Measurements from ENCODE around the gene MAX.
"Not testable (repeated sequence)": the region's sequence is repeated elsewhere in the genome, so short reads cannot be mapped to it uniquely, and the experiment has no call there.

The MAX gene

DNA sequence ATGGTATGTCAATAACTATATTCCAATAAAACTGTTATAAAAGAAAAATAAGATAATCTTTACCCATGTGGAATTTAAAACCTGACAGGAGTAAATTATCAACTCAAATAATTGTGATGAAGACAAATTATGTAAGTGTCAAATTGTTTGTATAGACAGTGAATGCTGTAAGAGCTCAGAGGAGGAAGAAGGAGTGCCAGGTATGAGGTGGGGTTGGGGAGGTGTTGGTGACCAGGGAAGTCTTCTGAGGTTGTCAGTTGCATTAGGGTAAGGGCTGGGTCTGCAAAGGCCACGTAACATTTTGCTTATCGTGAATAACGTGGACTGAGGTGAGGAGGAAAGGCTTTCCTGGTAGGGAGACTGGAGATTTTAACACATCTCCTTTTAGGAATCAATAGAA, 2.5 kb upstream of the MAX start:
- no peak for DNase-seq (ENCODE audit: low spot score)

- peak; percentile 78 for DNase-seq (ENCODE audit: low spot score)
These were observed 938 bp upstream of the MAX start for GRCh38 chr14:65103150-65103760.

DNA sequence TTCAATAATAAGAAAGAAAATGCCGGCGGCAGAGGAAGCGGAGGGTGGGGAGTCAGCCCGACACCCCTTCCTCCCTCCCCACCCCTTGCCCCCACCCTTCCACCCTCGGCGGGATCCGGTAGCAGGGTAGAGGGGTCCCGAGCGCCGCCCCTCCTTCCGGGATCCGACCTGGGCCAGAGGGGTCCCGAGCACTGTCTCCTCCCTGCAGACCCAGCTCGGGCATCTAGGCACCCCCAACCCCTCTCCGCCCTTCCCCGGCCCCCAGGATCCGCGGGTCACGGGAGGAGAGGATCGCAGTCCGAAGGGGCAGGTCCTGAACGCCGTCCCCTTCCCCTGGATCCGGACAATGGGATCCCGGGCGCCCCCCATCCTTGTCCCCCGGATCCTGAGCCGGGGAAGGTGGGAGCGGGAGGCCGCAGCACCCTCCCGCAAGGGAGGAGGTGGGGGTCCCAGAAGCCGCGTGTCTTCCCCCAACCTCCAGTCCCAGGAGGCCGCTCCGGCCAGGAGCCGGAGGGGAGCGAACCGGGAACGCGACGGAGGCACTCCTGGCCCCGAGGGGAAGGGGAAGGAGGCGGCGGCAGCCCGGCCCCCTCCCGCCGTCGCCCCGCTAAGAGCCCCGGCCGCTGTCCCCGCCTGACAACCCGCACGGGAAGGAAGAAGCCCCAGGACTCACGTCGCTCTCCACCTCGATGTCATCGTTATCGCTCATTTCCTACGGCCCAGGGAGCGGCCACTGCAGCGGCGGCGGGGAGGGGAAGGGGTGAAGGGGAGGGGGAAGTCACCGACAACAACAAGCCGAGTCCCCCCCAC, 481 bp downstream of the MAX start:
- no peak for DNase-seq (ENCODE audit: low spot score)

GRCh38 chr14:65100922-65101541, 1.3 kb downstream of the MAX start:
- DNase-seq (ENCODE audit: low spot score) = no peak

- DNase-seq (ENCODE audit: low spot score) = no peak
These were observed 3.7 kb downstream of the MAX start for GRCh38 chr14:65098586-65098985.

- no peak for DNase-seq (ENCODE audit: low spot score)
These were observed 5.8 kb downstream of the MAX start for GRCh38 chr14:65096323-65097089.

DNA sequence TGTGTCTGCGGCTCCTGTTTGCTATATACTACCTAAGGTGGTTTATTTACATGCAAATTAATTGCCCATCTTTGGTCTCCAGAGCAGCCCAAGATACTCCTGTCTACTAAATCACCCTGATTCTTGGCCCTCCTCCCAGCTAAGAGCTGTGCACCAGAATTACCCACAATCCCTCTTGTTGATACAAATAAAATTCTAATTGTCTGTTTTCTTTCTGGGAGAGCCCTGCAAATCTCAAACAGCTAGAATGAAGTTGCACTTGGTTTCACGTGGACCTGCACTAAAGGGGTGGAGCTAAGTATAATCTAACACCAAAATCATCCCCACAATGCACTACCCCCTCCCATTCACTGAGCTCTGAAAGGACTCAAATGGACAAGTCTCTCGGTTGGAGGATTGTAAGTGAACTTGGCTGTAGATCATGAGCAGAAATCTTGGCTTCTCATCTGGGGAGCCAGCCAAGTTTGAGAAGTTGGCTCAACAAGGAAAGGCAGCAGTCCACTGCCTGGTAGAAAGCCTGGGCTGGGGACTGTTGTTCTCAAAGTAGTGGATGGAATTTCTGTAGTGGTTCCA, 6.6 kb downstream of the MAX start:
- no peak for DNase-seq (ENCODE audit: low spot score)

- DNase-seq (ENCODE audit: low spot score) = no peak
These were observed 10.0 kb downstream of the MAX start for GRCh38 chr14:65092349-65092748.

- not testable (repeated sequence) for DNase-seq (ENCODE audit: low spot score)
These were observed 14.5 kb downstream of the MAX start for GRCh38 chr14:65087835-65088234.

DNA sequence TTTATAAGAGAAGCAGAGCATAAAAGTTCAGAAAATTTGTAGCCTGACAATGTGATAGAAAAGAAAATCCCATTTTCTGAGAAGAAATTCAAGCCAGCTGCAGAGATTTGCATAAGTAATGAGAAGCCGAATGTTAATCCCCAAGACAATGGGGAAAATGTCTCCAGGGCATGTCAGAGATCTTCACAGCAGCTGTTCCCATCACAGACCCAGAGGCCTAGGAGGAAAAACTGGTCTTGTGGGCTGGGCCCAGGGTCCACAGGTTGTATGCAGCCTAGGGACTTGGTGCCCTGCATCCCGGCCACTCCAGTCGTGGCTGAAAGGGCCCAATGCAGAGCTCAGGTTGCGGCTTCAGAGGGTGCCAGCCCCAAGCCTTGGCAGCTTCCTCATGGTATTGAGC, 15.6 kb downstream of the MAX start:
- not testable (repeated sequence) for DNase-seq (ENCODE audit: low spot score)

DNA sequence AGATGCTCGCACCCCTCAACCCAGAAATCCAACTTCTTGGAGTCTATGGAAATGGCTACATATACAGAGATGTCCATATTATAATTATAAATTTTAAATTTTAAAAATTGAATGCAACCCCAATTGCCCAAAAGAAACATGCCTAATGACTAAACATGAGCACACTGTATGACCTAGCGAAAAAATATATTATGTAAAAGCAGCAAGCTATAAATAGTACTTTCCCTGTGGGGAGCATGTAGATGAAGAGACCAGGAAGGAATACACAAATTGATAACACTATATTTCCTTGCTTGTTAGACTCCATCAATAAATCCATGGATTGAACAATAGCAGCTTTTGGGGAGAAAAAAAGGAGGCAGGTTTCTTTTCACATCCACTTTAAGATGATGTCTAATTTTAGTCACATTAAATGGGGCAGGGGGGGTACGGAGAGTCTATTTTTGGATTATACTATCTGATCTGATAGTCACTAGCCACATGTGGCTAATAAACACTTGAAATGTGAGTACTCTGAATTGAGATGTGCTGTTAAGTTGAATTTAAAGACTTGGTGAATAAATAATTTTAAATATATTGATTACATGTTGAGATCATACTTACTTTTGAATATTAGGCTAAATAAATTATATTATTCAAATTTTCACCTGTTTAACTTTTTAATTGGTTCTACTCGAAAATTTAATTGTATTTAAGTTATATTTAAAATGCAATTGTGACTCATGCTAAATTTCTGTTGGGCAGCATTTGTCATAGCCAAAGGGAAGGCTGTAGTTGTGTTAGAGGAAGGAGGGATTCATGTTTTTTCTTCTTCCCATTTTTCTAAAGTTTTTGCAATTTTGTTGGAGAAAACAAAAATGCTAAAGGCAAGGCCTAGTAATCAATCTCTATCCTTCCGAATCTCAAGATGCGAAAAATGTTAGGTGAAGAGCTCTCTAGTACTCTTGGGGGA, 17.5 kb downstream of the MAX start:
- no peak for DNase-seq (ENCODE audit: low spot score)

DNA sequence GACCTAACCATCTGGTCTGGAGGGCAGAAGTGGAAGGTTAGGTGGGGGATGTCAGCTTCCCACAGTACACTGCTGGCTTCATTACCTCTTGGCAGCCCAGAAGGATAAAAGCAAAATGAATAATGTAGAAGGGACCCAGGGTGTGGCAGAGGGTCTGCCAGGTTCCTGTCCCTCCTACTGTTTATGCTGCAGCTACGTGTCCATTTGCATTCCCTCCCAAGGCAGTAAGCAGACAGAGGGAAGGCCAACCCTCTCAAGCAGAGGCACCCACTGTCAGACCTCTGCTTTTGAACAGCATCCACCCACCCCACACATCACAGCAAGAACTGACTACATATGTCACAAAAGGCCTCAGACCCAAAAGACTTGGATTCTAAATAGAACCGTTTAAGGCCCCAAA, 19.4 kb downstream of the MAX start:
- DNase-seq (ENCODE audit: low spot score) = no peak

DNA sequence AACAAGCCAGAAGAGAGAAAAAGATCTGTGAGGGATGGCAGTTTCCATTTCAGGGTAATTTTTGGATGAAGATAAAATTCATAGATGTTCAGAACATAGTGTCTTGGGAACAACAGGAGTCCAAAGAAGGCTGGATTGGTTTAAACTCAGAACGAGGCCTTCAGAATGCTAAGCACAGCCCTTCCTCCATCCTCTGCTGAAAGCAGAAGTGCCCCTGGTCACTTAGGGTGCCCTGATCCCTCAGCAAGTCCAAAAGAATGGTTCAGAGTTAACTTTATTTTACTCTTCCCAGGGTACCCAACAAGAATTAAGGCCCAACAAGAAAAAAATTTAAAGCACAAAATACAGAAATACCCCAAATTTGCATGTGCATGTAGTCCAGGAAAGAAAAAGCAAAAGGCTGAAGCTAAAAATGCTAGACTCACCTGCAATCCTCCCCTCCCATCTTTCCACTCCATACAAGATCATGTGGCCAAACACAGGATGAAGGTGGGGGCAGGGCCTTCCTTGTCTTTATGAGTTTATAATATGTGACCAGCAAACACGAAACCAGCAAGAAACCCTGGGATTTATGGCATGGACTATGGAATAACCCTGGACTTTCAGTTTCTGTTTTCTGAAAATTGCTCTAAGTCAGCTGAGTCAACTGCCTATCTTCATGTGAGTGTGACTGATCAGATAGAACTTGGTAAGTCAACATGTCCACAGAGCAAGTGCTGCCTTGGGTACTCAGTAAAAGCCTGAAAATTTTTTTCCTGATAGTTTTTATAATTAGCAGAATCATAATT, 21.2 kb downstream of the MAX start:
- DNase-seq (ENCODE audit: low spot score) = no peak

DNA sequence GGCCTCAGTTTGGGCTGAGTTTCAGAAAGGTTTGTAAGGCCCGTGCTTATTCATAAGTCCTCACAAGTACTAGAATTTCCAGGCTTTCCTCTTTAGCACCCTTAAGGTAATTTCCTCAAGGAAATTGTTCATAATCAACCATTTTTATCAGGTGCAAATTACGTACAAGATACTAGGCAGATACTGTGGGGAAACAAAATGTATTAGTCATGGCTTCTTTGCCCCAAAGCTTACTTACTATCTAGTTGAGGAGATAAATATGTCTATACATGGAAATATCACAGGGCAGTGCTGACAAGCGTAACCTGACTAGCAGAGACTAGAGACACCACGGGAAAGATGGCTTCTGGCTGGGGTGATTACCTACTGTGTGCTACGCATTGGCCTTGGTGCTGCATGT, 22.5 kb downstream of the MAX start:
- no peak for DNase-seq (ENCODE audit: low spot score)

DNA sequence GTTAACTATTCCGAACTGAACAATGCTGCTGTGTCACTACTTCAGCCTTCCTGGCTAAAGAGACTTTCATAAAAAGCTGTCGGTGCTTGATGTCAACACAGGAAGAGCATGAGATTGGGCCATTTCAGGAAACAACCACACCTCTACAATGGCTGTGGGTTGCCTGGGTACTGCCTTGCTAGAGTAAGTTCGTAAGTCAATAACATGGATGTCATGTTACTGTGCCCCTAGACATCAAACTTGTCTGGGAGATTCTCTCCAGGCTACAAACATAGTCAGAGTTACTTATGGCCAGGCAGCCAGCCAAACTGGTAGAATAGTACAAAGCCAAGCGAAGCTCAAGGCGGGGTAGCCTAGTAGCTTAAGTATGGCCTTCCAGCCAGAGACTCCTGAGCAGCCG, 23.1 kb downstream of the MAX start:
- DNase-seq (ENCODE audit: low spot score) = no peak

- DNase-seq (ENCODE audit: low spot score) = no peak
These were observed 25.0 kb downstream of the MAX start for GRCh38 chr14:65077318-65077717.

DNA sequence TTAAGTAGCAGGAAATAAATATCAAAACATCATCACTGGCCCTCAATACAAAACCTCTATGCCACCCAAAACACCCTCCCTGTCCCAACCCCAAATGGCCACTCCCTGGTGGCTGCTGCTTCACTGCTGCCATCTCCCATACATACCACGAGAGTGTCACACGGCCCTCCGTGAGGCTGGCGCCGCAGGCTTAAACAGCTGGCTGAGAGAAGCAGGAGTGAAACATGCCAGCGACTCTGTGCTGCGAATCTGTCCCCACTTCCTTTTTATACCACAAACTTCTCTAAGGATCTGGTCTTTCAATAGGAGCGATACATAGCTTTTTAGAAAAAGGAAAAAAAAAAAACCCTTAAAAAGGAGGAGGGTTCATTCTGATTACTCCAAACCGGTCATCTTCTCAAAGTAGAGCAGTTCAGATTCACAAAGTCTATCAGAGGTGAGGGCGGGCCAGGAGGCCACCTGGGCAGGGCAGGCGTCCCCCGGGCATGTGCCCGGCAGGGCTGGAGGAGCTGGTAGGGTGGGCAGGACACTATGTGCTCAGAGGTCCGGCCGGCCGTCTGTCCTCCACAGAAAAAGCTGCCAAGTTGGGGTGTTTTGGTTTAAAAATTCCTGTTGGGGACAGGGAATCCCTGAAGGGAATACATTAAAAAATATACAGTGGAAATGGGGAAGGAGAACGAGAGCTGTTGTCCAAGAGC, 26.5 kb downstream of the MAX start:
- DNase-seq (ENCODE audit: low spot score) = no peak

DNA sequence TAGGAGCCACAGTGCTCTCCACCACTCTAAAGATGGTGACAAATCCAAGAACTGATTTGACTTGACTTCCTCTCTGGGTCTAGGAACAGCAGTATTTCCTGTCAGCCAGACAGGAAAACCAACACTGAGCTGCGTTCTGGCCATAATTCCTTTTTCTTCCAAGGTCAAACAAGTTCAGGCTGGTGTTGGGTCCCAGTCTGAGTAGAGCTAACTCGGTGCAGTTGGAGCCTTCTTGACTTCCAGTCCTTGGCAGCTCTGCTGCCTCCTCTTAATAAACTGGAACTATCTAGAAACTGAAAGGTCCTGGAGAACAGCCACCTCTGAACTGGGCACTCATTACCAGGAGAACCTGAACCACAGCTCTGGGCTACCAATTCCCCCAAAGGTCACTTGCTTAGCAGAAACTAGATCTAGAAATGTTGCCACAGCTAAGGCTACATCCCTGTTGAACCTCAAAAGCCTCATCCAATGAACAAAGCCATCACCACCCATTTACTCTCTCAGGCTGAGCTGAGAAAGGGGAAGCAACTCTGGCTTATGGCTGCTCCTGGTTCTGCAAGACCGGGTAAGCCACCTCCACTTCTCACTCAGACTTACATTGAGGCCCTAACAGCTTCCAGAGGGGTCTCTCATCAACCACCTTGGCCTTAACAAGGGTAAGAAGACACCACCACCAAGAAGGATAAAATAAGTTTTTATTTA, 27.7 kb downstream of the MAX start:
- no peak for DNase-seq (ENCODE audit: low spot score)

DNA sequence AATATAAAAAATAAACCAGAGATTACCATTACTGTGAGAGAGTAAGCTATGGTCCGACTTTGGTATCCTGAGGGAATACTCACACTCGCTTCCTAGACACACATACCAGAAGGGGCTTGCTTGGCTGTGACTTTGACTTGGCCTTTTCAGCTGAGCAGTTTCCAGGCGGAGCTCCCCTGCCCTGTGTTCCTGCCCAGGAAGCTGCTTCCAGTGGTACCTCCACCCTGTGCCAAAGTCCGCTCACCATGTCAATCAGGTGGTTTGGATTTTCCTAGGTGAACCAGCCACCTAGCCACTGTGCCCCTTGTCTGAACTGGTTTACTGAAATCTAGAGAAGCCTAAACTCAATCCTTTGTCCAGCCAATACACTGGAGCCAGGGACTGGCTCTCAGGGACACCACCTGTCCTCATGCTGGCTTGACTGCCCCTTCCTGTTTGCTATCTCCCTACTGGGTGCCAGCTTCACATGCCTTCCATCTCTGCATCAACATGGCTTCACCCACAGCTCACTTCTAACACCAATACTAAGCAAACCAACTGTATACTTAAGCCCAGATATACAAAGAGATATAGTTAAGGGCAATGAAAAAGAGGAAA, 28.6 kb downstream of the MAX start:
- peak; percentile 35 for DNase-seq (ENCODE audit: low spot score)
